HG03469 (cell line): ENCODE data around the gene NEK4.
"Not testable (repeated sequence)": the region's sequence is repeated elsewhere in the genome, so short reads cannot be mapped to it uniquely, and the experiment has no call there.

Experiments used
- ATAC-seq: cut with Tn5 transposase; IDR thresholded peaks from one replicate; pipeline ENCODE4 v1.9.1; 2021; ENCODE audit warnings: mild to moderate bottlenecking, moderate library complexity, moderate number of reproducible peaks; ENCODE audit not compliant: unreplicated experiment

Gene NEK4

DNA sequence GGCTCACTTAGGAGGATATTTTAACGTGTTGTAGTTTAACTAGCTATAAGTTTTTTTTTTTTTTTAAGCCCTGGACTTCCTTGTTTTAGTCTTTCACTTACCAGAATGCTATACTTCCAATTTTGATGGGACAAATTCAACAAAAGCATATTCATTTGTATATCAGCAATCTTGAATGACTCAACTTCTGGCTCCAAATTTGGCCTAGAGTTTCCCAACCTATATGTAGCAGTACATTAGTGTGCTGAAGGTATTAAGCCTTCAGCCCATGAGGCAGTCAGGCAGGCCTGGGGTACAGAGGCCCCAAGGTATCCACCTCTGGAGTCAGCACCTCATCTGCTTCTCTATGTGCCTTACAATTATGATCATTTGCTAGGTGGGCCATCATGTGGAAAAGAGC, 90.9 kb downstream of the NEK4 start:
- no peak for ATAC-seq

DNA sequence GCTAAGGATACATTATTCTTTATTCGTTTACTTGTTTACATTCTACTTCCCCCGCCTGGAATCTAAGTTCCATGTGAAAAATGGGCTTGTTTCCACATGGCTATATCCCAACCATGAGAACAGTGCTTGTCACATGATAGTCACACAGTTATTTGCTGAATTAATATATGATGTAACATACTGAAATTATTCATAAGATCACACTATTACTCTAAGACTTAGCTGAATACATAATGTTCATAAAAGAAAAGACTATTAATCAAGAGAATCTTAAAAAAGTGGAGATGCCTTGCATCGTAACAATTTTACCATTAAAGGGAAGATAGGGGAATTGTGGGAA, 91.6 kb downstream of the NEK4 start:
- ATAC-seq, result no peak

- no peak for ATAC-seq
Measured at GRCh38 chr3:52678265-52679198, 92.2 kb downstream of the NEK4 start.

- not testable (repeated sequence) for ATAC-seq
Measured at GRCh38 chr3:52676201-52676600, 94.5 kb downstream of the NEK4 start.

GRCh38 chr3:52671676-52672075, 99.1 kb downstream of the NEK4 start:
- no peak for ATAC-seq

DNA sequence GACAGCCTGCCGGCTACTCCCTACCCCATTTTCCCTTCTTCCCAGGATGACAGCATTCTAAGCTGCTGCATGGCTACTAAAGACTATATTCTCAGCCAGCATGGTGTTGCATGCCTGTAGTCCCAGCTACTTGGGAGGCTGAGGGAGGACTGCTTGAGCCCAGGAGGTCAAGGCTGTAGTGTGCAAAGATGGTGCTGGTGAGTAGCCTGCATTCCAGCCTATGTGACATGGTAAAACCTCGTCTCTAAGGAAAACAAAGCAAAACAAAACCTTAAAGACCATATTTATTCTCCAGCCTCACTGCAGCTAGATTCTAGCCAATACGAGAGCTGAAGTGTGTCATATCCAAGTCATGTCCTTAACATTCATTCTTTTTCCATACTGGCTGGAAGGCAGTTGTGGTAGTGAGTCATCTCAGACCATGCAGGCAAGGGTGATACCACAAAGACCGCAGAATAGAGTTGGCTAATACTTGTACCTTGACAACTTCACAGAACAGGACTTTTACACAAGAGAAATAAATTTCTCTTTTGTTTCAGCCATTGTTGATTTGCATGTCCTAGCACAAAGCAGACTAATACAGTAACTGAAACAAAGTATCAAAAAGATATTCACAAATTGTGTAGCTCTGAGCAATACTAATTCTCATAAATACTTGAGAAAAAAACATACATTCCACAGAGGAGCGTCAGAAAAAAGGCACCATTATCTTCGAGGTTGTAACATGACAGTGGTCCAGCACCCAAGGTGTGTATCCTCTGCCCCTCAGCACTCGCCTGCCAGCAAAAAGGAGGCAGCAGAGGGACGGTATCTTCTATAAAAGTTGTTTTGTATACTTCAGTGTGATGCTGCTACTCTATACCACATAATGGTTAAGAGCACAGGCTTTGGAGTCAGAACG, 99.9 kb downstream of the NEK4 start:
- ATAC-seq, result peak; percentile 80

- ATAC-seq, result no peak
Measured at GRCh38 chr3:52663098-52663497, 107.6 kb downstream of the NEK4 start.

DNA sequence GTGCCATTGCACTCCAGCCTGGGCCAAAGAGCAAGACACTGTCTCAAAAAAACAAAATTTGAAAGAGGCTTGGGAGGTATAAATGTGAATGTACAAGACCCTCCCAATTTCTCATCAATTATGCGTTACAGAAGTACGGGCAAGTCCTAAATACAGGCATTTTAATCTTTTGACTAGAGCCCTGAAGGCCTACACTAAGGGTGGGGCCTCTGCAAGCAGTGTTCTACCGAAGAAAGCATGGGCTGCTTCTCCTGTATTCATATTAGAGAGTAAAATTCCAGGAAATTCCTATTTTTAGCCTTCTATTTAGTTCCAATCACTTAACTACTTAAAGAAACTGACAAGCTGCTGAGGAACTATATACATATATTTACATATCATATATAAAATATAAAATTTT, 110.7 kb downstream of the NEK4 start:
- ATAC-seq, result no peak
